K562 (cell line): ENCODE results near the gene CSF2. TPM values are rescaled to one million over a fixed set of nuclear protein-coding genes. Genes with fewer than 3 reads are reported as not detected.

Experiments used
- ATAC-seq: fragments of 200-7000 bp; cut with Tn5 transposase; 3 replicates; pipeline ENCODE4 v1.9.1; 2020; ENCODE audit warnings: moderate library complexity
- BruUV-seq: library from RNA; stranded (reverse); fragments of 400-500 nt; replicated peaks from 2 replicates; lab custom pipeline; 2021; lab: Mats Ljungman, UMichigan
- CTCF ChIA-PET: fragments of 300-600 bp; formaldehyde crosslinking; extraction: SDS; loops from one replicate; lab custom pipeline; 2021; ENCODE audit warnings: low intra/inter-chr PET ratio; lab: Yijun Ruan, JAX
- POLR2A ChIA-PET: fragments of 300-600, 350-650 bp; sonication (Branson Sonifier 250); formaldehyde crosslinking; extraction: SDS; loops from one replicate; lab custom pipeline; 2021; ENCODE audit warnings: antibody characterized with exemption, inconsistent platforms; lab: Yijun Ruan, JAX
- DNase-seq, 4 experiments: peaks; one replicate each; pipeline versions ENCODE4 v3.0.0 to v3.0.0-alpha.2; 2011 to 2018; ENCODE audit warnings: low spot score in 3 of 4, mixed read lengths in 3 of 4; ENCODE audit errors: extremely low read depth in 1 of 4
- FAIRE-seq: peaks from 2 replicates; lab custom pipeline; 2011; peaks lifted over from hg19 to GRCh38; lab: Jason Lieb, UNC
- H2AFZ ChIP-seq: 2 replicates; pipeline ENCODE4 v1.6.0; 2011; ENCODE audit warnings: low read depth, low read length, control low read depth, inconsistent platforms
- H3K27ac ChIP-seq: fragments of 200-600 bp; 3 replicates; pipeline ENCODE4 v1.8.0; 2011; ENCODE audit warnings: low read depth, mild to moderate bottlenecking, control low read depth, inconsistent platforms, low read length, moderate library complexity, mixed read lengths; ENCODE audit errors: extremely low read depth
- H3K27me3 ChIP-seq, 2 experiments: fragments of 300-600 bp in 1 of 2; 2 replicates in 1 of 2; 3 replicates in 1 of 2; pipeline versions ENCODE4 v1.6.0 to v1.8.0; 2011; ENCODE audit warnings: inconsistent platforms in 2 of 2, low read length in 2 of 2, mild to moderate bottlenecking in 1 of 2, mixed read lengths in 1 of 2, moderate library complexity in 1 of 2; ENCODE audit not compliant: control insufficient read depth in 2 of 2, insufficient read depth in 2 of 2
- H3K36me3 ChIP-seq: fragments of 300-600 bp; 3 replicates; pipeline ENCODE4 v1.8.0; 2011; ENCODE audit warnings: mild to moderate bottlenecking, low read length, inconsistent platforms; ENCODE audit not compliant: control insufficient read depth, insufficient read depth
- H3K4me1 ChIP-seq, 2 experiments: fragments of 200-600 bp in 1 of 2; replicated peaks in 1 of 2; 2 replicates in 1 of 2; 3 replicates in 1 of 2; pipeline versions ENCODE4 v1.5.1 to v1.8.0; 2011; ENCODE audit warnings: inconsistent platforms in 2 of 2, low read length in 2 of 2, mild to moderate bottlenecking in 1 of 2, mixed read lengths in 1 of 2, moderate library complexity in 1 of 2; ENCODE audit not compliant: control insufficient read depth in 2 of 2, insufficient read depth in 2 of 2
- H3K4me2 ChIP-seq: 2 replicates; pipeline ENCODE4 v1.6.1; 2011; ENCODE audit warnings: low read length, control low read depth, inconsistent platforms, mixed read lengths; ENCODE audit not compliant: insufficient read depth
- H3K4me3 ChIP-seq: fragments of 200-600 bp; sonication (generic), shearing (Covaris generic); 2 replicates; pipeline ENCODE4 v1.5.1; 2016; ENCODE audit warnings: control low read depth, inconsistent platforms
- H3K79me2 ChIP-seq: fragments of 200-600 bp; 3 replicates; pipeline ENCODE4 v1.8.0; 2011; ENCODE audit warnings: low read length, inconsistent platforms; ENCODE audit not compliant: control insufficient read depth, insufficient read depth
- H3K9ac ChIP-seq, 2 experiments: 2 replicates each; pipeline versions ENCODE4 v1.6.0 to v1.6.1; 2011; ENCODE audit warnings: low read depth in 2 of 2, low read length in 2 of 2, control low read depth in 1 of 2, inconsistent platforms in 1 of 2, mild to moderate bottlenecking in 1 of 2, mixed read lengths in 1 of 2; ENCODE audit not compliant: insufficient read depth in 1 of 2
- H3K9me1 ChIP-seq: one replicate; pipeline ENCODE4 v1.6.0; 2011; ENCODE audit warnings: inconsistent platforms, mild to moderate bottlenecking, low read length, moderate library complexity; ENCODE audit not compliant: control insufficient read depth, insufficient read depth
- H3K9me3 ChIP-seq: replicated peaks from 2 replicates; pipeline ENCODE4 v1.5.1; 2011; ENCODE audit warnings: low read depth, low read length, inconsistent platforms; ENCODE audit not compliant: control insufficient read depth, insufficient read depth
- H4K20me1 ChIP-seq: replicated peaks from 2 replicates; pipeline ENCODE4 v1.6.1; 2011; ENCODE audit warnings: low read length, inconsistent platforms, mixed read lengths; ENCODE audit not compliant: control insufficient read depth, insufficient read depth
- NFATC3 ChIP-seq: fragments of 450-650 bp; IDR thresholded peaks from 2 replicates; pipeline ENCODE4 v1.6.1; 2017; ENCODE audit warnings: mild to moderate bottlenecking
- NFXL1 ChIP-seq: fragments of 450-650 bp; formaldehyde crosslinking; IDR thresholded peaks from 2 replicates; pipeline ENCODE4 v1.4.0; 2021; ENCODE audit warnings: mild to moderate bottlenecking
- PCBP1 ChIP-seq: fragments of 200-400 bp; formaldehyde crosslinking; IDR thresholded peaks from 2 replicates; pipeline ENCODE4 v1.6.1; 2018; ENCODE audit warnings: mild to moderate bottlenecking, low read depth, low read length; ENCODE audit not compliant: poor library complexity, severe bottlenecking
- TARDBP ChIP-seq: fragments of 450-650 bp; IDR thresholded peaks from 2 replicates; pipeline ENCODE4 v1.6.1; 2016
- TBL1XR1 ChIP-seq, 2 experiments: IDR thresholded peaks; 2 replicates each; pipeline ENCODE4 v1.6.1; 2012; ENCODE audit warnings: improper control_type of control experiment in 2 of 2, low read length in 2 of 2, mild to moderate bottlenecking in 1 of 2
- TOE1 ChIP-seq, 2 experiments: fragments of 450-650 bp in 1 of 2; sonication (generic) in 1 of 2; formaldehyde crosslinking in 1 of 2; IDR thresholded peaks; 2 replicates each; pipeline versions ENCODE4 v1.7.1 to v1.8.0; 2016 to 2022; ENCODE audit warnings: borderline replicate concordance in 2 of 2, mild to moderate bottlenecking in 2 of 2, antibody characterized with exemption in 1 of 2, inconsistent platforms in 1 of 2, low read depth in 1 of 2, missing genetic modification reagents in 1 of 2, moderate library complexity in 1 of 2
- XRCC4 ChIP-seq: IDR thresholded peaks from one replicate; pipeline ENCODE4 v1.6.1; 2011; ENCODE audit not compliant: insufficient read depth, insufficient read length; ENCODE audit errors: extremely low read depth
- ZFP36 ChIP-seq: fragments of 150-350 bp; IDR thresholded peaks from 2 replicates; pipeline ENCODE4 v1.6.1; 2018; ENCODE audit warnings: low read length, low read depth; ENCODE audit not compliant: partially characterized antibody
- ZNF347 ChIP-seq: fragments of 450-650 bp; formaldehyde crosslinking; IDR thresholded peaks from 2 replicates; pipeline ENCODE4 v1.4.0; 2020; ENCODE audit warnings: low read depth, mild to moderate bottlenecking, moderate library complexity
- ZSCAN32 ChIP-seq: fragments of 450-650 bp; formaldehyde crosslinking; IDR thresholded peaks from 2 replicates; pipeline ENCODE4 v1.4.0; 2020; ENCODE audit warnings: mild to moderate bottlenecking, moderate library complexity
- WGBS: fragments of 100-300 bp; shearing (Covaris generic); methylation state at CpG from one replicate; pipeline ENCODE4 v1.1.6; 2016; ENCODE audit warnings: low coverage, mixed read lengths; ENCODE audit not compliant: insufficient coverage; ENCODE audit errors: missing lambda C conversion rate; 5-methylcytosine and 5-hydroxymethylcytosine counted together
- in situ Hi-C: fragments of 300-500 bp; cut with MboI; formaldehyde crosslinking; loops from 4 replicates; pipeline ENCODE4 v1.15.0; 2018; ENCODE audit warnings: inconsistent platforms, mixed read lengths
- intact Hi-C: fragments of 100-400 bp; cut with micrococcal nuclease; formaldehyde crosslinking; loops from 2 replicates; pipeline ENCODE4 v1.14.2; 2022
- polyA plus RNA-seq, 8 experiments: library from polyadenylated mRNA; depleted of rRNA in 4 of 8; stranded (reverse) in 5 of 8; unstranded in 3 of 8; fragments of >200 nt; fragmentation: Nextera tagmentation in 2 of 8; fragmentation: Illumina TruSeq in 1 of 8; extraction: Ambion mirVana in 2 of 8; extraction: Trizol in 1 of 8; gene quantifications; 2 replicates each; pipeline versions ENCODE4 v1.2.1 to v1.2.3, GENCODE V29; 2011 to 2014; ENCODE audit warnings: inconsistent platforms in 1 of 8, missing spikeins in 1 of 8
- total RNA-seq, 7 experiments: library from RNA; depleted of rRNA in 6 of 7; stranded (reverse); fragments of >200 nt in 6 of 7; fragmentation: Illumina TruSeq in 2 of 7; extraction: Trizol in 2 of 7; gene quantifications; 2 replicates each; pipeline versions ENCODE4 v1.2.1 to v1.2.3, GENCODE V29; 2011 to 2021; ENCODE audit warnings: low replicate concordance in 1 of 7
- TF ChIP-seq, protein P1 (sequence below): sonication (generic); formaldehyde crosslinking; IDR thresholded peaks from 2 replicates; pipeline ENCODE4 v1.8.0; 2022; ENCODE audit warnings: missing genetic modification reagents, mild to moderate bottlenecking, borderline replicate concordance
- TF ChIP-seq, protein P2 (sequence below): fragments of 250-450 bp; sonication (Bioruptor Pico); IDR thresholded peaks from 2 replicates; pipeline ENCODE4 v1.4.0; 2020; ENCODE audit warnings: mild to moderate bottlenecking, moderate library complexity
- TF ChIP-seq, protein P3 (sequence below): fragments of 250-450 bp; sonication (Bioruptor Pico); IDR thresholded peaks from 2 replicates; pipeline ENCODE4 v1.8.0; 2022; ENCODE audit warnings: moderate library complexity, mild to moderate bottlenecking, inconsistent platforms
- TF ChIP-seq, protein P4 (sequence below): sonication (generic); formaldehyde crosslinking; IDR thresholded peaks from 2 replicates; pipeline ENCODE4 v1.8.0; 2022; ENCODE audit warnings: mild to moderate bottlenecking, low read depth, missing genetic modification reagents

The CSF2 gene
- total and polyA plus RNA-seq, 9 of the 15 experiments (the other 6 are each of a cell fraction or from before 2014, with no cell fraction given), result 0.25 to 0.29 TPM; not detected in 7

DNA sequence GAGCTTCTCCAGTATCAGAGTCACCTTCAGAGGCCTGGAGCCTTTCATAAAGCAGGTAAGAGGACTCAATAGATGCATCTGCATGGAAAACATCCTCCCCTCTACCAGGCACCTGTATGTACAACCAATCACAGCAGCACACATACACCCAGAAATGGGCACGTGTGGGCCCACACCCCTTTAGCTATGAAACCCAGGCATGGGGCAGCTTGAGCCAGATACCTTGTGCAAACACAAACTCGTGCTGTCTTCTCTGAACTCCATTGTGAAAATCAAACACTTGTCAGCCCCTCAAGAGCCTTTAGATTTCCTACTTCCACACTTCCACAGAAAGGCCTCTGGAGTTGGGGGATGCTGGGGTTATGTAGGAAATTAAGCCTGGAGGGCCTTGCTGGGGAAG lies 1.1 kb upstream of the CSF2 start:
- Histone ChIP-seq H3K27ac (no peak overlapping the region), H3K9me1 (no peaks in the 10 kb centered on the region), H3K9ac (no peak overlapping the region; a peak in 1 of 4 replicates), H3K4me3 (no peak overlapping the region), H3K9me3 (no peaks in the 10 kb centered on the region), H2AFZ (no peak overlapping the region), H3K27me3 (no peaks in the 10 kb centered on the region), H3K36me3 (no peaks in the 10 kb centered on the region), H4K20me1 (no peaks in the 10 kb centered on the region), H3K4me1 (peaks cover 28 to 59% of the 10 kb centered on the region in 2 experiments), H3K4me2 (no peak overlapping the region), H3K79me2 (no peaks in the 10 kb centered on the region)
- WGBS, result 44% methylated on average over 2 of the region's 2 CpGs
- ChIA-PET POLR2A (interaction anchor here (0.6 to 1.0 kb wide), 4 partner anchors 9 to 875 kb away, joined by 3 to 4 read pairs (median 3); partner anchors contain the start of gene SLC22A5), CTCF (no interaction called here)
- in situ Hi-C loops (loop anchor here (25.0 kb wide), 1 partner anchor 315 kb away; no protein-coding TSS in a partner anchor), intact Hi-C loops (loop anchor here (5.0 kb wide), 1 partner anchor 40 kb away; no protein-coding TSS in a partner anchor)
- peak; percentile 40 for FAIRE-seq
- no peak for ATAC-seq
- BruUV-seq, result no TSS peak
- DNase-seq, result no peak
- TF ChIP-seq, protein P1, sequence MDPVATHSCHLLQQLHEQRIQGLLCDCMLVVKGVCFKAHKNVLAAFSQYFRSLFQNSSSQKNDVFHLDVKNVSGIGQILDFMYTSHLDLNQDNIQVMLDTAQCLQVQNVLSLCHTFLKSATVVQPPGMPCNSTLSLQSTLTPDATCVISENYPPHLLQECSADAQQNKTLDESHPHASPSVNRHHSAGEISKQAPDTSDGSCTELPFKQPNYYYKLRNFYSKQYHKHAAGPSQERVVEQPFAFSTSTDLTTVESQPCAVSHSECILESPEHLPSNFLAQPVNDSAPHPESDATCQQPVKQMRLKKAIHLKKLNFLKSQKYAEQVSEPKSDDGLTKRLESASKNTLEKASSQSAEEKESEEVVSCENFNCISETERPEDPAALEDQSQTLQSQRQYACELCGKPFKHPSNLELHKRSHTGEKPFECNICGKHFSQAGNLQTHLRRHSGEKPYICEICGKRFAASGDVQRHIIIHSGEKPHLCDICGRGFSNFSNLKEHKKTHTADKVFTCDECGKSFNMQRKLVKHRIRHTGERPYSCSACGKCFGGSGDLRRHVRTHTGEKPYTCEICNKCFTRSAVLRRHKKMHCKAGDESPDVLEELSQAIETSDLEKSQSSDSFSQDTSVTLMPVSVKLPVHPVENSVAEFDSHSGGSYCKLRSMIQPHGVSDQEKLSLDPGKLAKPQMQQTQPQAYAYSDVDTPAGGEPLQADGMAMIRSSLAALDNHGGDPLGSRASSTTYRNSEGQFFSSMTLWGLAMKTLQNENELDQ (CRISPR knock-in tag), result no peak
- no peak for TF ChIP-seq NFXL1 (CRISPR knock-in tag)
- TF ChIP-seq TOE1 (IDR thresholded peaks at IDR 0.05; ENCODE audit: borderline replicate concordance), result no peak
- no peak for TF ChIP-seq TOE1 (CRISPR knock-in tag; IDR thresholded peaks at IDR 0.05; ENCODE audit: borderline replicate concordance, low read depth)
- TF ChIP-seq, protein P2, sequence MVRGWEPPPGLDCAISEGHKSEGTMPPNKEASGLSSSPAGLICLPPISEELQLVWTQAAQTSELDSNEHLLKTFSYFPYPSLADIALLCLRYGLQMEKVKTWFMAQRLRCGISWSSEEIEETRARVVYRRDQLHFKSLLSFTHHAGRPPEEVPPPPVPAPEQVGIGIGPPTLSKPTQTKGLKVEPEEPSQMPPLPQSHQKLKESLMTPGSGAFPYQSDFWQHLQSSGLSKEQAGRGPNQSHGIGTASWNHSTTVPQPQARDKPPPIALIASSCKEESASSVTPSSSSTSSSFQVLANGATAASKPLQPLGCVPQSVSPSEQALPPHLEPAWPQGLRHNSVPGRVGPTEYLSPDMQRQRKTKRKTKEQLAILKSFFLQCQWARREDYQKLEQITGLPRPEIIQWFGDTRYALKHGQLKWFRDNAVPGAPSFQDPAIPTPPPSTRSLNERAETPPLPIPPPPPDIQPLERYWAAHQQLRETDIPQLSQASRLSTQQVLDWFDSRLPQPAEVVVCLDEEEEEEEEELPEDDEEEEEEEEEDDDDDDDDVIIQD (CRISPR knock-in tag), result no peak
- TF ChIP-seq ZNF347 (CRISPR knock-in tag), result no peak
- no peak for TF ChIP-seq PCBP1
- no peak for TF ChIP-seq TARDBP
- TF ChIP-seq TBL1XR1 (IDR thresholded peaks at IDR 0.05; ENCODE audit: low read length in 2 of 2), result no peak
- TF ChIP-seq, protein P3, sequence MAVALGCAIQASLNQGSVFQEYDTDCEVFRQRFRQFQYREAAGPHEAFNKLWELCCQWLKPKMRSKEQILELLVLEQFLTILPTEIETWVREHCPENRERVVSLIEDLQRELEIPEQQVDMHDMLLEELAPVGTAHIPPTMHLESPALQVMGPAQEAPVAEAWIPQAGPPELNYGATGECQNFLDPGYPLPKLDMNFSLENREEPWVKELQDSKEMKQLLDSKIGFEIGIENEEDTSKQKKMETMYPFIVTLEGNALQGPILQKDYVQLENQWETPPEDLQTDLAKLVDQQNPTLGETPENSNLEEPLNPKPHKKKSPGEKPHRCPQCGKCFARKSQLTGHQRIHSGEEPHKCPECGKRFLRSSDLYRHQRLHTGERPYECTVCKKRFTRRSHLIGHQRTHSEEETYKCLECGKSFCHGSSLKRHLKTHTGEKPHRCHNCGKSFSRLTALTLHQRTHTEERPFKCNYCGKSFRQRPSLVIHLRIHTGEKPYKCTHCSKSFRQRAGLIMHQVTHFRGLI (CRISPR knock-in tag), result no peak
- no peak for TF ChIP-seq XRCC4
- TF ChIP-seq ZSCAN32, result no peak
- TF ChIP-seq NFATC3, result no peak
- TF ChIP-seq, protein P4, sequence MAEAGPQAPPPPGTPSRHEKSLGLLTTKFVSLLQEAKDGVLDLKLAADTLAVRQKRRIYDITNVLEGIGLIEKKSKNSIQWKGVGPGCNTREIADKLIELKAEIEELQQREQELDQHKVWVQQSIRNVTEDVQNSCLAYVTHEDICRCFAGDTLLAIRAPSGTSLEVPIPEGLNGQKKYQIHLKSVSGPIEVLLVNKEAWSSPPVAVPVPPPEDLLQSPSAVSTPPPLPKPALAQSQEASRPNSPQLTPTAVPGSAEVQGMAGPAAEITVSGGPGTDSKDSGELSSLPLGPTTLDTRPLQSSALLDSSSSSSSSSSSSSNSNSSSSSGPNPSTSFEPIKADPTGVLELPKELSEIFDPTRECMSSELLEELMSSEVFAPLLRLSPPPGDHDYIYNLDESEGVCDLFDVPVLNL (CRISPR knock-in tag), result no peak
- no peak for TF ChIP-seq ZFP36
